ENCODE data around the gene RBSN.

DNA sequence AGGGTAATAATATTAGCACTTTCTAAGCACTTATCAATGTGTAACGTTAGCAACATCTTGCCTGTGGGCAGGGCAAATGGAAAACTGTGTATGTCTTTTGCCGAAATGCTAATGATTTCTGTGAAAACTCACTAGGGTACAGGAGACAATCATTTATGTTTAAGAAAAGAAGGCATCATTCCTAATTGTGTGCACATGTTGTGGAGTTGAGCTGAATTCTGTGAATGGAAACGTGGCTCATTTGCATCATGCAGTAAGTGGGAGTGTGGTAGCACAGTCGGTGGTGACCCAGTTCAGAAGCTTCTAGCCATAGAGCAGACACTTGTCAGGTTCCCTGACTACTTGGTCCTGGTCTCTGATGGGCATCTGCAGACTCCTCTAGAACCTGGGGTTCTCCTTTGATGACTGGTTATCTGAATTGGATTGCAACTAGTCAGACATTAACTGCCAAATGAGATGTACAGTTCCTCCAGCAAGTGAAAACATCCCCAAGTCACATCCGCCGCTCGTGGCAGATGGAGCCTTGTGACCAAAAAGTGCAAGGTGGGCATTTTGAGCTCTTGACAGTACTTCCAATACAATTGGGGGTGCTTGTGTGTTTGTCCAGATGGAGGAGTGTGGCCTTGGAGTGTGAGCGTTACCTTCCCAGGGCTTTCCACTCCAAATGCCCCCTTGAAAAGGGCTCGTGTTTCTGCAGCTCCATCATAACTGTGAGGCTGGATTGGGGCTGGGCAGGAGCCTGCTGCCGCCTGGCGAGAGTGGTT, 55.4 kb downstream of the RBSN start:
- no peak for TF ChIP-seq EZH2 (IDR thresholded peaks at IDR 0.05; ENCODE audit: borderline replicate concordance)
- no peak for TF ChIP-seq CTCF (IDR thresholded peaks at IDR 0.05; ENCODE audit: poor library complexity)

Data from hepatocyte (in vitro differentiated cells).